GM19397 (cell line): ENCODE results near the gene EXOC6B.
"Not testable (repeated sequence)": the region's sequence is repeated elsewhere in the genome, so short reads cannot be mapped to it uniquely, and the experiment has no call there.

Source experiments
- ATAC-seq: cut with Tn5 transposase; IDR thresholded peaks from one replicate; pipeline ENCODE4 v1.9.1; 2021; ENCODE audit warnings: mild to moderate bottlenecking, moderate library complexity; ENCODE audit not compliant: unreplicated experiment

The EXOC6B gene

GRCh38 chr2:72619626-72620025, 206.2 kb downstream of the EXOC6B start:
- no peak for ATAC-seq

- no peak for ATAC-seq
Measured at GRCh38 chr2:72613931-72614330, 211.9 kb downstream of the EXOC6B start.

- ATAC-seq: no peak
Measured at GRCh38 chr2:72612614-72613160, 213.1 kb downstream of the EXOC6B start.

- ATAC-seq: no peak
Measured at GRCh38 chr2:72607189-72607588, 218.6 kb downstream of the EXOC6B start.

GRCh38 chr2:72605836-72606442, 219.9 kb downstream of the EXOC6B start:
- no peak for ATAC-seq

GRCh38 chr2:72604468-72604867, 221.4 kb downstream of the EXOC6B start:
- ATAC-seq: no peak

GRCh38 chr2:72603481-72603880, 222.4 kb downstream of the EXOC6B start:
- no peak for ATAC-seq

GRCh38 chr2:72602711-72603110, 223.1 kb downstream of the EXOC6B start:
- no peak for ATAC-seq

- no peak for ATAC-seq
Measured at GRCh38 chr2:72602095-72602494, 223.7 kb downstream of the EXOC6B start.

GRCh38 chr2:72583836-72584235, 242.0 kb downstream of the EXOC6B start:
- ATAC-seq: not testable (repeated sequence)

- ATAC-seq: no peak
Measured at GRCh38 chr2:72583376-72583775, 242.5 kb downstream of the EXOC6B start.

GRCh38 chr2:72581560-72582181, 244.2 kb downstream of the EXOC6B start:
- ATAC-seq: no peak

- no peak for ATAC-seq
Measured at GRCh38 chr2:72579591-72580180, 246.1 kb downstream of the EXOC6B start.

GRCh38 chr2:72576861-72577260, 249.0 kb downstream of the EXOC6B start:
- no peak for ATAC-seq

- ATAC-seq: no peak
Measured at GRCh38 chr2:72576459-72576858, 249.4 kb downstream of the EXOC6B start.

GRCh38 chr2:72574886-72575285, 250.9 kb downstream of the EXOC6B start:
- ATAC-seq: no peak

- ATAC-seq: no peak
Measured at GRCh38 chr2:72573232-72573631, 252.6 kb downstream of the EXOC6B start.

GRCh38 chr2:72572501-72572900, 253.3 kb downstream of the EXOC6B start:
- no peak for ATAC-seq

GRCh38 chr2:72570413-72570812, 255.4 kb downstream of the EXOC6B start:
- no peak for ATAC-seq

- no peak for ATAC-seq
Measured at GRCh38 chr2:72562451-72563153, 263.2 kb downstream of the EXOC6B start.

GRCh38 chr2:72561621-72562318, 264.1 kb downstream of the EXOC6B start:
- no peak for ATAC-seq
